Measurements from ENCODE around the gene GINS2.
A peak's percentile ranks its signal among the peaks of the same experiment; 100 is the strongest.

Gene GINS2

GRCh38 chr16:85688586-85689284 lies at the start of gene GINS2:
TSS of gene GINS2 (minus strand) at chr16:85688954. CDS start at chr16:85688898, 56 bp downstream.
- peak; percentile 87 to 93 for DNase-seq

GRCh38 chr16:85736921-85737320 lies 48.2 kb upstream of the GINS2 start:
- DNase-seq: no peak

- no peak for DNase-seq
Observed at GRCh38 chr16:85735946-85736345, 47.2 kb upstream of the GINS2 start.

- DNase-seq: no peak
Observed at GRCh38 chr16:85735225-85735635, 46.5 kb upstream of the GINS2 start.

- no peak for DNase-seq
Observed at GRCh38 chr16:85734311-85735017, 45.7 kb upstream of the GINS2 start.

- no peak for DNase-seq
Observed at GRCh38 chr16:85733839-85734170, 45.1 kb upstream of the GINS2 start.

DNA sequence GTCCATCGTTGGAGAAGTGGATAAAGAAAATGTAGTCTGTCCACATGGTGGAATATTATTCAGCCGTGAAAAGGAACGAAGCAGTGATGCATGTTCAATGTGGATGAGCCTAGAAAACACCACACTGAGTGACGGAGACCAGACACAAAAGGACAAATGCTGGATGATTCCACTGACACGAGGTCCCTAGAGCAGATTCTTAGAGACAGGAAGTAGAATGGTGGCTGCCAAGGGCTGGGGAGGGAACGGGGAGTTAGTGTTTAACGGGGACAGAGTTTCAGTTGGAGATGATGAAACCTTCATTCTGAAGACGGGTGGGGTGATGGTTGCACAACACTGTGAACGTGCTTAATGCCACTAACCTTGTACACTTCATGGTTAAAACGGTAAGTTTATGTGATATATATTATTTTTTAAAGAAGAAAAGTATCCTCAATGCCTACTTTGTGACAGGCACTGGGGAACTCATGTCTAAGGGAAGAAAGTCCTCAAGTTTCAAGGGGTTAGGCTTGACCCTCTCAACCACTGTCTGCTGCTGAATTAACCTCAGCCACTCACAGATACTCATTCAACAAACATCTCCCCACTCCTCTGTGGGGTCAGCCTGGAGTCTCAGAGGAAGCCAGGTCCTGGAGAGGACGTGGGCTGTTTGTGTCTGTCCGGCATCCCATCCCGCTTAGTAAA lies 44.5 kb upstream of the GINS2 start:
- no peak for DNase-seq

- no peak for DNase-seq
Observed at GRCh38 chr16:85731179-85731578, 42.4 kb upstream of the GINS2 start.

DNA sequence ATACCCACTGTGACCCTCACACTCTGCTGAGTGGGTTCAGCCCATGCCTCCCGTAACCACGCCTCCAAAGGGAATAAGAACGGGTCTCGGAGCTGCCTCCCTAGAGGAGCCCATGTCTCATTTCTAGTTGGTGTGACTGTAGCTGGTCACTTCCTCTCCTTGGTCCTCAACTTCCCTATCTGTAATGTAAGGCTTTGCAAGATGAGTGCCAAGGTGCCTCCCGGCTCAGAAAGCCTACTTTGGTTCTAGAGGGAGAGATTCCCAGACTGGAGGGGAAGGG lies 41.4 kb upstream of the GINS2 start:
- no peak for DNase-seq

DNA sequence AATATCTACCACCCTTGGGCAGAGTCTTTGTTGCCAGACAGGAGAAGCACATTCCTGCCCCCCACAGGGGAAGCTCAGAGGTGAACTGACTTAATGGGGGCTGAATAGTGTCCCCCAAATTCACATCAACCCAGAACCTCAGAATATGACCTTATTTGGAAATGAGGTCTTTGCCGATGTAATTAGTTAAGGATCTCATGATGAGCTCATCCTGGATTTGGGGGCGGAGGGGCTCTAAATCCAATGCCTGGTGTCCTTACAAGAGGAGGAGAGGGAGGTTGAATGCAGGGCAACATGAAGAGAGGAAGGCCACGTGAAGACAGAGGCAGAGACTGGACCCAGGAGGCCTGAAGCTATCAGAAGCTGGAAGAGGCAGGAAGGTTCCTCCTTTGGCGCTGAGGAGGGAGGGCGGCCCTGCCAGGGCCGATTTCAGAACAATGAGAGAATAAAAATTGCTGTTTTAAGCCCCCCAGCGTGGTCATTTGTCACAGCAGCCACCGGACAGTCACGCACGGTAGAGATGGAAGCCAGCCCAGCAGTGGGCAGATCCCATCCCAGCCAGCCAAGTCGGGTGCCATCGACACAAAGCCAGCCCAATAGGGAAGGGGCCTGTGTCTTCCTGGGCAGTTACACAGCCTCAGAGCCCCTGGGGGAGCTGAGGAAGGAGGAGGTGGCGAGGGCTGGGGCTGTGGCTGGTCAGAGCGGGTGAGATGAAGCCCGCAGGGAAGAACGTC lies 40.9 kb upstream of the GINS2 start:
- no peak for DNase-seq

DNA sequence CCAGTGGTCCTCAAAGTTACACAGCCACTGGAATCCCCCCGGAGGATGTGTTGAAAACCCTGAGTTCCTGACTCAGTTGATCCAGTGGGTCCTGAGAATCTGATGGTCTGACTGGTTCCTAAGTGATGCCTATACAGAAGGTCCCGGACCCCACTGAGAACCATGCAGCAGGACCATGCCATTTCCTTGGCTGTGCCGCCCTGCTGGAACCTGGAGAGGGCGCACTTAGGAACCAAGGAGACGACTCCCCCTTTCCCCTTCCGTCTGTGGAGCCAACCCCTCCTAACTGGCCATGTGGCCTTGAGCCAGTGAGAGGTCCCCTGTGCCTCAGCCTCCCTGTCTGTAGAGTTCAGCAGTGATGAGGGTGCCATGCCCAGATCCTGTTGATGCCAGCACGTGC lies 40.1 kb upstream of the GINS2 start:
- peak in 1 of 2 experiments; percentile 19 for DNase-seq

DNA sequence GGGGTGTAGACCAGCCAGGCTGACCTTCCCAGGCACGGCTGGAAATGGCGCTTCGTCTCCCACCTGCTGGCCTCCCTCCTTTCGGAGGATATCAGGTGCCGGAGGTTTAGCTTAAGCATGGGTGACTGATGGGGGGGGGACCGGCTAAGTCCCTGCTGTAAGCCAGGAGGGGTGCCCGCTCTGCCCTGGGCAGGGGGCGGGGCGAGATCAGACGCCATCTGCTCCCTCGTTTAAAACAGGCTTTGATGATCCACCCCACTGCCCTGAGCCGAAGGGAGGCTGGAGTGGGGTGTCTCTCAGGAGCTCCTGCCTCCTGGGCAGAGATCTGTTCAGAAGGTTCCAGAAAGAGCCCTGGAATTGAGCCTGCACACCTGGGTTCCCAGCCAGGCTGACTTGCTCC lies 36.2 kb upstream of the GINS2 start:
- DNase-seq: peak; percentile 94 to 98

DNA sequence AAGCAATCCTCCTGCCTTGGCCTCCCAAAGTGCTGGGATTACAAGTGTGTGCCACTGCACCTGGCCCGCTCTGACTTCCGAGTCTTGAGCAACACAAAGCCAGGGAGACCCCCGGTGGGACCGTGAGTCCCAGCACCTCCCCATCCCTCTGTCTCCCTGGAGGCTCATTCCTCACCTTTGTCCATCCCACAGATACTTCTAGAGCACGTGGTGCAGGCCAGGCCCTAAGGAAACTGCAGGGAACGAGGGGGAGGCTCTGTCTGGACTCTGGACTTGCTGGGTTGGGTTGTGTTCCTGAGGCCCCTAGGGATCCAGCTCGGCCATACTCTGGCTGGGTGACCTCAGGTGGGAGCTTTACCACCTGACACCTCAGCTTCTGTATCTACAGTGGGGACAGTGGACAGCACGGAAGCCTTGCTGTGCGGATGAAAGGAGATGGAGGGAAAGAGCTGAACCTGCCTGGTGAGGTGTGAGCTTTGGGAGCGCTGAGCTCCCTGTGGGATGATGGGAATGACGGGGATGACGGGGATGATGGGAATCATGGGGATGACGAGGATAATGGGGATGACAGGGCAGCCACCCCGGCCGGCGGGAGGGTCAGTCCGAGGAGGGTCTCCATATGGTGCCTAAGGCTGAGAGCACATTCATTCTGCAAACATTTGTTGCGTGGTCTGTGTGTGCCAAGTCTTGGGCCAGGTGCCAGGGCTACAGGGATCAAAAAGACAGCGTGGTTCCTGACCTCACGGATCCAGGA lies 35.5 kb upstream of the GINS2 start:
- DNase-seq: no peak

DNA sequence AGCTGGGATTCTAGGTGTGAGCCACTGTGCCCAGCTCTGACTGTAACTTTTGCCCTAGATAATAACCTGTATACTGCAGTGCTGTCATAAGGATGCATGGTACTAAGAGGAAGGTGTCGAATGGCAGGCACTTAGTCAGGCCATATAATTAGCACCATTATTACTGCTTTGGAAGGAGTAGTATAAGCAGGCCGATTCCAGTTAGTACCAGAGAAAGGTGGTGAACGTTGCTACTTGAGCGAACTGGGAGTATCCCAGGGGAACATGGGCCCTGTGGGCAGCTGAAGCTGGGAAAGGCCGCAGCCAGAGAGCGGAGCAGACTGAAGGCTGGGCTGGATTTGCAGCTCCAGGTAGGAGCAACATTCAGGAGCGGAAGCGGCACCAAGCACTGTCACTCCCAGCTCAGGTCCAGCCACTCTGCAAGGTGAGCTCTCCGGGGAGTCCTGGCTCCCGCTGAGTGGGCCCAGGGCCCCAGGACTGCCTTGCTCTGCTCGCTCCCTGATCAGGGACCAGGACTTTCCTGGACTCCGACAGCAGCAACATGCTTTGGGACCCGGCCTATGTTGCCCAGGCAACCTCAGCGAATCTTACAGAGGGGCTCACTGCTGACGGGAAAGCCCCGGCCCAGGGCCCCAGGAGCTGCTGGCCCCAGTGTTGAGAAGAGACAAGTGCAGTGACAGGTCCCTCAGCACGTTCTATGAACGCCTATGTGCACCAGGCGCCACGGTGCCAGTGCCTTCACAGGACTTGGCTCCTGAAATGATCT lies 33.6 kb upstream of the GINS2 start:
- peak in 1 of 2 experiments; percentile 28 for DNase-seq

DNA sequence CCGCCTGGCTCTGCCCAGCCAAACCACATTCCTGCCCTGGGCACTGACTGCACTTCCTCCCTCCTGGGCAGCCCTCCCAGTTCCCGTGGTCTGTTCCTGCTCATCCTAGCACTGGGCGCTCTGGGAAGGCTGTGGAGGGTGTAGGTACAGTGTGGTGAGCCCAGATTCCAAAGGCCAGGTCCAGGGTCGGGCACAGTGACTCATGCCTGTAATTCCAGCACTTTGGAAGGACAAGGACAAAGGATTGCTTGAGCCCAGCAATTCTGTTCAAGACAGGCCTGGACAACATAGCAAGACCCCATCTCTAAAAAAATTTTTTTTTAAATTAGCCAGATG lies 31.5 kb upstream of the GINS2 start:
- DNase-seq: no peak

GRCh38 chr16:85719605-85720301 lies 31.0 kb upstream of the GINS2 start:
- DNase-seq: no peak

DNA sequence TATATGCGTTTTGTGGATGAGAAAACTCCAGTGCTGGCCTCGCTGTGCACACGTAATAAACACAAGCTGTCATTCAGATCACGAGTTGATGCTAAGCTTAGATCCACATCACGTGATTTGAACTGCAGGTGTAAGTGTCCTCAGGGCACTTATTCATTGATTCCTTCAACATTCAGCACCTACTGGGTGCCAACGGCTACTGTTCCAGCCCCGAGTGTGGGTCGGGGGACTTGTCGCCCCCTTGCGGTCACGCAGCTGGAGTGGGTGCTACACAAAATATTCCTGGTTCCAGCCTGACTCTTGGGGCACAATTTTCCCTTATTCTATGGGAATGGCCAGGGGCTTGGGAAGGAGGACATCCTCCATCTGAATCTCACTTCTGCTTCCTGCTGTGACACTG lies 29.9 kb upstream of the GINS2 start:
- peak in 1 of 2 experiments; percentile 62 for DNase-seq

DNA sequence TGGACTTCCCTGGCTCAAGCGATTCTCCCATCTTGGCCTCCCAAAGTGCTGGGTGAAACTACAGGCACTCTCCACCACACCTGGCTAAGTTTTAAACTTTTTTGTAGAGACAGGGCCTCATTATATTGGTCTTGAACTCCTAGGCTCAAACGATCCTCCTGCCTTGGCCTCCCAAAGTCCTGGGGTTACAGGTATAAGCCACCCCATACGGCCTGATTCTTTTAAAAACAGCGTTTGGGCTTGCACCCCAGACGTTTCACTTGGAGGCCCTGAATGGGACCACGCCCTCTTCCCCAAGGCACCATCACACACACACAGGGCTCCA lies 29.4 kb upstream of the GINS2 start:
- no peak for DNase-seq

- DNase-seq: peak; percentile 69 to 85
Observed at GRCh38 chr16:85717393-85718152, 28.8 kb upstream of the GINS2 start.

DNA sequence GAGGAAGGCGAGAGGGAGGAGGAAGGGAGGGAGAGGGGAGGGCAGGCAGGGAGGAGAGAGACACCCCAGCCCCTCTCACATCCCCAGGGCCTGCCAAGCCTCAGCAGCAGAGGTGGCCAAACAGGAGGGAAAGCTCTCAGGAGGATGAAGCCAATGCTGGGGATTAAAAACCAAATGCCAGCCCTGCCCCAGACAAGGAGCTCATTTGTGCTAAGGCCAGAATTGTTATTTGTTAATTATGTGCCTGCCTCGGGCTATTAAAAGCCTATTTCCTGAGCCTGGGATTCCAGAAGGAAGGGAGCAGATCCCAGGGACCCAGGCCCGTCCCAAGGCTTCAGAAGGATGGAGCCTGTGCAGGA lies 27.9 kb upstream of the GINS2 start:
- DNase-seq: peak; percentile 47 to 80

Measured in NCI-H524 (cell line).